Stimulated activated CD4-positive, alpha-beta T cell treated with anti-CD3 and anti-CD28 coated beads, Interleukin-15, amount 100 ng/mL, for 48 hours (primary cell): ENCODE results near the gene TBC1D25.
"Not testable (repeated sequence)": the region's sequence is repeated elsewhere in the genome, so short reads cannot be mapped to it uniquely, and the experiment has no call there.

Experiments used
- DNase-seq, 2 donors: peaks; one replicate each; pipeline ENCODE4 v3.0.0-alpha.2; 2020; ENCODE audit warnings: low read depth in 2 of 2

TBC1D25 gene

GRCh38 chrX:48515842-48516241, 23.7 kb upstream of the TBC1D25 start:
- no peak for DNase-seq

GRCh38 chrX:48516285-48516684, 23.2 kb upstream of the TBC1D25 start:
- no peak for DNase-seq

- no peak for DNase-seq
These were observed 22.5 kb upstream of the TBC1D25 start for GRCh38 chrX:48516987-48517386.

GRCh38 chrX:48519481-48519880, 20.0 kb upstream of the TBC1D25 start:
- not testable (repeated sequence) for DNase-seq

GRCh38 chrX:48520455-48520854, 19.1 kb upstream of the TBC1D25 start:
- no peak for DNase-seq

GRCh38 chrX:48520976-48521352, 18.6 kb upstream of the TBC1D25 start:
- DNase-seq, result no peak

- DNase-seq, result peak; percentile 92
These were observed 17.9 kb upstream of the TBC1D25 start, which contains the start of gene EBP for GRCh38 chrX:48521353-48522243. TSS of gene EBP (plus strand) at chrX:48521808. CDS start at chrX:48523772, 1,964 bp downstream.

GRCh38 chrX:48522291-48522690, 17.2 kb upstream of the TBC1D25 start:
- DNase-seq, result no peak

- no peak for DNase-seq
These were observed 15.8 kb upstream of the TBC1D25 start for GRCh38 chrX:48523682-48524081.

GRCh38 chrX:48525853-48526252, 13.7 kb upstream of the TBC1D25 start:
- not testable (repeated sequence) for DNase-seq

GRCh38 chrX:48530736-48531135, 8.8 kb upstream of the TBC1D25 start:
- DNase-seq, result no peak

GRCh38 chrX:48531358-48531959, 8.1 kb upstream of the TBC1D25 start:
- DNase-seq, result no peak

- DNase-seq, result no peak
These were observed 7.4 kb upstream of the TBC1D25 start for GRCh38 chrX:48532161-48532560.

- no peak for DNase-seq
These were observed 6.3 kb upstream of the TBC1D25 start for GRCh38 chrX:48533165-48533564.

- DNase-seq, result no peak
These were observed 721 bp upstream of the TBC1D25 start for GRCh38 chrX:48538641-48539344.

GRCh38 chrX:48540028-48540375, 488 bp downstream of the TBC1D25 start:
- DNase-seq, result peak in 1 of 2 donors; percentile 36

- no peak for DNase-seq
These were observed 966 bp downstream of the TBC1D25 start for GRCh38 chrX:48540480-48540879.

GRCh38 chrX:48541140-48541814, 1.8 kb downstream of the TBC1D25 start:
- no peak for DNase-seq

- no peak for DNase-seq
These were observed 9.4 kb downstream of the TBC1D25 start for GRCh38 chrX:48548871-48549270.

GRCh38 chrX:48555731-48556325, 16.3 kb downstream of the TBC1D25 start:
- not testable (repeated sequence) for DNase-seq

- DNase-seq, result no peak
These were observed 18.8 kb downstream of the TBC1D25 start for GRCh38 chrX:48558271-48558670.

- DNase-seq, result no peak
These were observed 20.1 kb downstream of the TBC1D25 start for GRCh38 chrX:48559636-48560035.
